ENCODE results near the gene RNF126. TPM values are rescaled to one million over a fixed set of nuclear protein-coding genes. Genes with fewer than 3 reads are reported as not detected.

The RNF126 gene
- total and polyA plus RNA-seq, 2 of the 4 experiments (the other 2 are of a cell fraction): 7.0 to 27.4 TPM

DNA sequence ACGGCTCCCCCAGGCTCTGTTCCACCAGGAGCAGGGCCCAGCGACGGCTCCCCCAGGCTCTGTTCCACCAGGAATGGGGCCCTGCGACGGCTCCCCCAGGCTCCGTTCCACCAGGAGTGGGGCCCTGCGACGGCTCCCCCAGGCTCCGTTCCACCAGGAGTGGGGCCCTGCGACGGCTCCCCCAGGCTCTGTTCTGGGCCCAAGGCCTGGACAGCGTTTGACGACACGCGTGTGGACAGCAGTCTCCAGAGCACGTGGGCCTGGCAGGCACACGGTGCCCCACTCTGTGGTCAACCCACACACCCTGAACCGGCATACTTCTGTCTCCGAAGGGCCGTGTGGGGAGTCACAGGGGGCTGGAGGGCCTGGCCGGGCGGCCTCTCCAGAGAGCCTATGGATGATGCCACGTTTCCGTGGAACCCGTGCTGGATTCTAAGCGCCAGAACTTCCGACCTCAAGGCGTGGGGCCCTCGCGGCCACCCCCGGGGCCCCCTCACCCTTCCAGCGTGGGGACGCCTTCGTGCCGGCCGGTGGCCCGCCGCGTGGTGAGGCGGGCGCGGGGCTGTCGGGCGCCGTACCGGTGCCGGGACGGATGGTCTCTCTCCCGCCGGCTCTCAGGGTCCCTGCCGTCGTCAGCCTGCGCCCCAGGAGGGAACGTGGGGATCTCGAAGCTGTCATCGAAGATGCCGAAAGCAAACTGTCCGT lies 11.7 kb downstream of the RNF126 start:
- no peak overlapping the region for H3K4ac ChIP-seq (ENCODE audit: low read depth, low read length)
- no peak for ATAC-seq (ENCODE audit: low read depth)
- no peak overlapping the region for H3K14ac ChIP-seq (replicated peaks; ENCODE audit: low read depth, low read length)
- H3K79me1 ChIP-seq (ENCODE audit: low read depth in 1 of 2, low read length in 2 of 2): peaks cover 0 to 31% of the 10 kb centered on the region in 2 experiments; a peak in 3 of 4 replicates
- peaks cover 44% of the 10 kb centered on the region for H4K20me1 ChIP-seq (ENCODE audit: insufficient read depth, low read length)
- H2AK5ac ChIP-seq (ENCODE audit: low read depth, low read length): no peak overlapping the region
- no peak overlapping the region for H3K9ac ChIP-seq (ENCODE audit: low read depth, low read length)
- no peak overlapping the region for H3K23ac ChIP-seq (ENCODE audit: low read depth, low read length)
- no peak overlapping the region for H2BK120ac ChIP-seq (ENCODE audit: low read depth, low read length)
- no peak overlapping the region for H2BK20ac ChIP-seq (ENCODE audit: low read depth, low read length)
- ChIA-PET CTCF (no interaction called here), POLR2A (ENCODE audit: unreplicated experiment) (no interaction called here)
- 96% methylated on average over 50 of the region's 58 CpGs; no CpG with 5 or more reads in 1 of the 2 experiments for WGBS, 2 experiments (ENCODE audit: extremely low coverage in 2 of 2, insufficient read length in 1 of 2)
- no peak overlapping the region for H4K5ac ChIP-seq (ENCODE audit: low read depth, low read length)
- H2AFZ ChIP-seq (replicated peaks; ENCODE audit: low read length, poor library complexity): no peak overlapping the region
- H3K27ac ChIP-seq (ENCODE audit: insufficient read depth, low read length): no peak overlapping the region
- BruUV-seq (replicated peaks): no TSS peak
- in situ Hi-C loops (cut with MboI; ENCODE audit: low sequenced_read_pairs) (no loop called here), dilution Hi-C loops (cut with HindIII; ENCODE audit: low sequenced_read_pairs, unreplicated experiment) (no loop called here), intact Hi-C loops (cut with micrococcal nuclease) (no loop called here)
- H3K9me3 ChIP-seq (ENCODE audit: control insufficient read depth, insufficient read depth, low read length): no peaks in the 10 kb centered on the region
- TF ChIP-seq BHLHE40 (IDR thresholded peaks at IDR 0.05; ENCODE audit: low read depth, low read length): no peak
- no peak overlapping the region for H3K18ac ChIP-seq (ENCODE audit: low read depth, low read length)
- no peak overlapping the region for H2AK9ac ChIP-seq (replicated peaks; ENCODE audit: low read depth, low read length, poor library complexity)
- no peak overlapping the region for H3K56ac ChIP-seq (ENCODE audit: extremely low read depth, insufficient read depth, low read length)
- H4K91ac ChIP-seq (ENCODE audit: insufficient read depth, low read depth, low read length): no peak overlapping the region
- no peaks in the 10 kb centered on the region for H3K4me1 ChIP-seq (ENCODE audit: control insufficient read depth, insufficient read depth, low read length)
- peaks cover 49% of the 10 kb centered on the region for H3K36me3 ChIP-seq (ENCODE audit: control insufficient read depth, insufficient read depth, low read length)
- H2BK15ac ChIP-seq (ENCODE audit: low read depth, low read length): no peak overlapping the region
- H3K4me3 ChIP-seq (ENCODE audit: insufficient read depth, low read depth, low read length): no peak overlapping the region
- no peak for DNase-seq
- no peaks in the 10 kb centered on the region for H3K27me3 ChIP-seq (ENCODE audit: control insufficient read depth, insufficient read depth, low read length)
- no peaks in the 10 kb centered on the region for H3K9me1 ChIP-seq (ENCODE audit: insufficient read depth, low read length)
- no peak overlapping the region for H2BK5ac ChIP-seq (ENCODE audit: low read depth, low read length, poor library complexity, severe bottlenecking)
- no peak overlapping the region for H3K4me2 ChIP-seq (ENCODE audit: low read depth, low read length)
- H4K8ac ChIP-seq (ENCODE audit: low read depth in 2 of 2, low read length in 2 of 2): no peak overlapping the region
